K562 (cell line): Measurements from ENCODE around the gene POLRMT. TPM values are rescaled to one million over a fixed set of nuclear protein-coding genes. Genes with fewer than 3 reads are reported as not detected.

Experiments used
- E2F6 ChIP-seq, 2 experiments: IDR thresholded peaks; 2 replicates each; pipeline ENCODE4 v1.6.1; 2011; ENCODE audit warnings: borderline replicate concordance in 1 of 2, control low read depth in 1 of 2, low read depth in 1 of 2, low read length in 1 of 2, mild to moderate bottlenecking in 1 of 2, mixed read lengths in 1 of 2, moderate library complexity in 1 of 2; ENCODE audit not compliant: insufficient read depth in 1 of 2, insufficient read length in 1 of 2, poor library complexity in 1 of 2, severe bottlenecking in 1 of 2; ENCODE audit errors: extremely low read depth in 1 of 2
- ESRRA ChIP-seq: fragments of 450-650 bp; IDR thresholded peaks from 2 replicates; pipeline ENCODE4 v1.6.1; 2014; ENCODE audit warnings: low read depth, mild to moderate bottlenecking, moderate library complexity, borderline replicate concordance
- FOS ChIP-seq: IDR thresholded peaks from 3 replicates; pipeline ENCODE4 v1.6.1; 2011; ENCODE audit not compliant: insufficient read length; ENCODE audit errors: extremely low read depth
- HMGXB4 ChIP-seq: sonication (generic); formaldehyde crosslinking; IDR thresholded peaks from 2 replicates; pipeline ENCODE4 v1.8.1; 2023; ENCODE audit warnings: mild to moderate bottlenecking, missing genetic modification reagents
- ID3 ChIP-seq, 2 experiments: fragments of 250-450 bp in 1 of 2; fragments of 450-650 bp in 1 of 2; sonication (Bioruptor Pico) in 1 of 2; IDR thresholded peaks; 2 replicates each; pipeline versions ENCODE4 v1.6.1 to v1.8.0; 2016 to 2021; ENCODE audit warnings: mild to moderate bottlenecking in 2 of 2, moderate library complexity in 2 of 2, missing compliant biosample characterization in 1 of 2, missing genetic modification characterization in 1 of 2
- NEUROD1 ChIP-seq: fragments of 150-350 bp; IDR thresholded peaks from 2 replicates; pipeline ENCODE4 v1.6.1; 2014; ENCODE audit warnings: borderline replicate concordance, low read length, low read depth; ENCODE audit not compliant: partially characterized antibody
- TFAP4 ChIP-seq: sonication (generic); formaldehyde crosslinking; IDR thresholded peaks from 2 replicates; pipeline ENCODE4 v1.8.0; 2022; ENCODE audit warnings: missing genetic modification reagents, mild to moderate bottlenecking, moderate library complexity, borderline replicate concordance
- ZNF197 ChIP-seq: fragments of 200-800 bp; sonication (Bioruptor generic); IDR thresholded peaks from 2 replicates; pipeline ENCODE4 v1.6.1; 2016; ENCODE audit warnings: low read depth, missing genetic modification characterization, missing compliant biosample characterization
- polyA plus RNA-seq, 8 experiments: library from polyadenylated mRNA; depleted of rRNA in 4 of 8; stranded (reverse) in 5 of 8; unstranded in 3 of 8; fragments of >200 nt; fragmentation: Nextera tagmentation in 2 of 8; fragmentation: Illumina TruSeq in 1 of 8; extraction: Ambion mirVana in 2 of 8; extraction: Trizol in 1 of 8; gene quantifications; 2 replicates each; pipeline versions ENCODE4 v1.2.1 to v1.2.3, GENCODE V29; 2011 to 2014; ENCODE audit warnings: inconsistent platforms in 1 of 8, missing spikeins in 1 of 8
- total RNA-seq, 7 experiments: library from RNA; depleted of rRNA in 6 of 7; stranded (reverse); fragments of >200 nt in 6 of 7; fragmentation: Illumina TruSeq in 2 of 7; extraction: Trizol in 2 of 7; gene quantifications; 2 replicates each; pipeline versions ENCODE4 v1.2.1 to v1.2.3, GENCODE V29; 2011 to 2021; ENCODE audit warnings: low replicate concordance in 1 of 7

POLRMT gene
- total and polyA plus RNA-seq, 9 of the 15 experiments (the other 6 are each of a cell fraction or from before 2014, with no cell fraction given): 30.3 to 144 (median 68.0) TPM

- peak; percentile 16; the same call in 1 of the 2 replicates for TF ChIP-seq TFAP4 (CRISPR knock-in tag)
- TF ChIP-seq ESRRA: peak; percentile 59; the same call in 1 of the 2 replicates
- TF ChIP-seq ZNF197 (CRISPR knock-in tag): 0 out of 2 replicates have a peak, but pooled peaks have one; percentile 46
- peak; percentile 74 to 81 for TF ChIP-seq E2F6 (IDR thresholded peaks at IDR 0.05; ENCODE audit: borderline replicate concordance in 1 of 2, extremely low read depth in 1 of 2, insufficient read depth in 1 of 2, insufficient read length in 1 of 2, low read depth in 1 of 2, low read length in 1 of 2, poor library complexity in 1 of 2, severe bottlenecking in 1 of 2)
- TF ChIP-seq HMGXB4 (CRISPR knock-in tag): 0 out of 2 replicates have a peak, but pooled peaks have one; percentile 31
- peak; percentile 86 for TF ChIP-seq FOS
- TF ChIP-seq NEUROD1: peak; percentile 91
- no peak for TF ChIP-seq ID3 (CRISPR knock-in tag; IDR thresholded peaks at IDR 0.05)
- TF ChIP-seq ID3 (tag; IDR thresholded peaks at IDR 0.05): 0 out of 2 replicates have a peak, but pooled peaks have one; percentile 51
Measured at GRCh38 chr19:633068-633785, at the start of gene POLRMT (continued).
